ENCODE data around the gene RNF217. TPM values are rescaled to one million over a fixed set of nuclear protein-coding genes. Genes with fewer than 3 reads are reported as not detected.
"Not testable (repeated sequence)": the region's sequence is repeated elsewhere in the genome, so short reads cannot be mapped to it uniquely, and the experiment has no call there.

The RNF217 gene, protein sequence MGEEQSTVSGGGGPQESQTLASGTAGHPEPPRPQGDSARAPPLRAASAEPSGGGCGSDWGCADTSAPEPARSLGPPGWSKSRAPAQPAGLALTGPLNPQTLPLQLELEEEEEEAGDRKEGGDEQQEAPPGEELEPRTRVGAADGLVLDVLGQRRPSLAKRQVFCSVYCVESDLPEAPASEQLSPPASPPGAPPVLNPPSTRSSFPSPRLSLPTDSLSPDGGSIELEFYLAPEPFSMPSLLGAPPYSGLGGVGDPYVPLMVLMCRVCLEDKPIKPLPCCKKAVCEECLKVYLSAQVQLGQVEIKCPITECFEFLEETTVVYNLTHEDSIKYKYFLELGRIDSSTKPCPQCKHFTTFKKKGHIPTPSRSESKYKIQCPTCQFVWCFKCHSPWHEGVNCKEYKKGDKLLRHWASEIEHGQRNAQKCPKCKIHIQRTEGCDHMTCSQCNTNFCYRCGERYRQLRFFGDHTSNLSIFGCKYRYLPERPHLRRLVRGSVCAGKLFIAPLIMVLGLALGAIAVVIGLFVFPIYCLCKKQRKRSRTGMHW
- polyA plus RNA-seq (2012; ENCODE audit: missing spikeins): not detected

DNA sequence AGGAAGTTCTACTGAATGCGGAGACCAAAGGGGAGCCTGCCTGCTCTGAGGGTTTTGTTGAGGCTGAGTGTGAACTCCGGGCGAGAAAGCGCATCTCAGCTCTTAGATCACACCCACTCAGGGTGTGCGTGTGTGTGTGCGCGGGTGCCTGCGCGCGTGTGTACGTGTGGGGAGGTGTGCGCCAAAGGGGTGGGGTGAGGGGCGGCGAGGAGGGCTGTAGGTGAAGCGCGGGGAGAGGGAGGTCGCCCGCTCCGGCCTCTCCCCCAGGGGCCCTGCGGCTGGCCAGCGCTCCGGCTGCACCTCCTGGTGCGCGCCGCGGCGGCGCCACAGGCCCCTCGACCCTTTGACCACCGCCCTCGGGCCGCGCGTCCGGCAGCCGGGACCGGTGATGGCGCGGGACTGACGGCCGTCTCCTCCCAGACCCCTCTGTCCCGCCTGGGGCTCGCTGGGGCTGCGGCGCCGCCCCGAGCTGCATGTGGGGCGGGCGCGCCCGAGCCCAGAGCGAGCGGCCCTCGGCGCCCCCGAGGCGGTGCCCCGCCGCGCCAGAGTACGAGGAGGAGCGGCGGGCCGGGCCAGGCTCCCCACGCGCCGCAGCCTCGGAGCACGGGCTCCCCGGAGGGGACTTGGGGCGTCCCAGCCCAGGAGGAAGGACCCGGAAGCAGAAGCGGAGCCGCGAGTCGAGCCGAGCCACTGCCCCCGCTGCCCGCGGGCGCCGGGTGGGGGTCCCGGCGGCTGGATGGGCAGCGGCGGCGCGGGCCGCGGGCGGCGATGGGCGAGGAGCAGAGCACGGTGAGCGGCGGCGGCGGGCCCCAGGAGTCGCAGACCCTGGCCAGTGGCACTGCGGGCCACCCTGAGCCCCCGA lies at the start of gene RNF217:
Gene RNF217, plus strand, starts transcription at position 661 of the 862 bp plus-strand sequence. Its CDS starts 108 bp downstream, at position 769.
- DNase-seq (ENCODE audit: insufficient read length) (peak; percentile 4), FAIRE-seq (no peak)
- no peak for TF ChIP-seq POLR2A (IDR thresholded peaks at IDR 0.05; ENCODE audit: low read depth, low read length)
- no peak for TF ChIP-seq TAF1 (IDR thresholded peaks at IDR 0.05; ENCODE audit: borderline replicate concordance, low read depth, low read length)
- no peak for TF ChIP-seq POLR2AphosphoS5 (IDR thresholded peaks at IDR 0.05; ENCODE audit: low read depth, low read length)

DNA sequence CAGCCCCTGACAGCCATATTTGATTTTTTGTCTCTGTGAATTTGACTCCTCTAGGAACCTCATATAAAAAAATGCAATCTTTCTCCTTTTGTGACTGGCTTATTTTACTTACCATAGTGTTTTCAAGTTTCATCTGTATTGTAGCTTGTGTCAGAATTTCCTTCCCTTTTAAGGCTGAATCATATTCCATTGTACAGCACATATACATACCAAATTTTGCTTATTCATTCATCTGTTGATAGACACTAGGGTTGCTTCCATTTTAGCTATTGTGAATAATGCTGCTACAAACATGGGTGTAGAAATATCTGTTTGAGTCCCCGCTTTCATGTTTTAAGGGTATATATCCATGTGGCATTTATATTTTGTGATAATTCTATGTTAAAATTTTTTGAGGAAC lies 49.2 kb upstream of the RNF217 start:
- FAIRE-seq (no peak), DNase-seq (ENCODE audit: insufficient read length) (no peak)
- TF ChIP-seq POLR2A (IDR thresholded peaks at IDR 0.05; ENCODE audit: low read depth, low read length) (no peak), POLR2AphosphoS5 (IDR thresholded peaks at IDR 0.05; ENCODE audit: low read depth, low read length) (no peak), TAF1 (IDR thresholded peaks at IDR 0.05; ENCODE audit: borderline replicate concordance, low read depth, low read length) (no peak)

DNA sequence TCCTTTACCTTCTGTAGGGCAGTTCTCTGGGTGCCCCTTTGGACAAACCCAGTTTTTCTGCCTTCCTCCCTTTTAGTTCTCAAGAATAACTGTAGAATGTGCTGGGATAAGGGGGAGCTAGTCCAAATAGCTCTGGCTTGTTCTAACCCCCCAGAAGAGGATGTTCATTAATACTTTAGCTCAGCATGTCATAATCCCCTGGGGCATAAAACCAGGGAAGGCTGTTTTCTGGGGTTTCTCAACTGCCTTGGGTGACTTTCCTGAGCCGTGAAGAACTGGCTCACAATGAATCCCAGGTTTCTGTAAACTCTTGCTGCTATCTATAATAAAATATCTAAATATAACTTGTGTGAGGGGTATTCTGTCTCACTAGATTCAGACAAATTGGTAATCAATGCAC lies 44.5 kb upstream of the RNF217 start:
- TF ChIP-seq POLR2A (IDR thresholded peaks at IDR 0.05; ENCODE audit: low read depth, low read length): no peak
- TF ChIP-seq TAF1 (IDR thresholded peaks at IDR 0.05; ENCODE audit: borderline replicate concordance, low read depth, low read length): no peak
- TF ChIP-seq POLR2AphosphoS5 (IDR thresholded peaks at IDR 0.05; ENCODE audit: low read depth, low read length): no peak
- FAIRE-seq (no peak), DNase-seq (ENCODE audit: insufficient read length) (no peak)

DNA sequence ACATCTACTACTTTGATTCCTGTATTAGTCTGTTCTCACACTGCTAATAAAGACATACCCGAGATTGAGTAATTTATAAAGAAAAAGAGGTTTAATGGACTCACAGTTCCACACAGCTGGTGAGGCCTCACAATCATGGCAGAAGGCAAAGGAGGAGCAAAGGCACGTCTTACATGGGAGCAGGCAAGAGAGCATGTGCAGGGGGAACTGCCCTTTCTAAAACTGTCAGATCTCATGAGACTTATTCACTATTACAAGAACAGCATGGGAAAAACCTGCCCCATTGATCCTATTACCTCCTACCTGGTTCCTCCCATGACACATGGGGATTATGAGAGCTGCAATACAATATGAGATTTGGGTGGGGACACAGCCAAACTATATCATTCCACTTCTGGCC lies 42.5 kb upstream of the RNF217 start:
- FAIRE-seq: not testable (repeated sequence)

DNA sequence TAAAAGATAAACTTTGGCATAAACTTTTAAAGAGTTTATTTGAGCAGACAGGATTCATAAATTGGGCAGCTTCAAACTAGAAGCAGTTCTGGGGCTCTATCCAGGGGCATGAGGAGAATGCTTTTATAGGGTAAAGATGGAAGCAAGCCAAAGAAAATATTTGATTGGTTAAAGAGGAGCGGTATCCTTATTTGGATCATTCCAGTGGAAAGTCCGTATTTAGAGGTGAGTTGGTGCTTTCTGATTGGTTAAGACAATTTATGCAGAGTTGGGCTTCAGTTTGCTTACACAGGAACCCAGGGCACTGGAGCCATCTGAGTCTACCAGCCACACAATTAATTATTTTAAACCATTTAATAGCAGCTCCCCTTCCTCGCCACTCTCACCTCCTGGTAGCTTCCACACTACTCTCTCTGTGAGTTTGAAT lies 37.9 kb upstream of the RNF217 start:
- TF ChIP-seq POLR2A (IDR thresholded peaks at IDR 0.05; ENCODE audit: low read depth, low read length) (no peak), POLR2AphosphoS5 (IDR thresholded peaks at IDR 0.05; ENCODE audit: low read depth, low read length) (no peak), TAF1 (IDR thresholded peaks at IDR 0.05; ENCODE audit: borderline replicate concordance, low read depth, low read length) (no peak)
- no peak for FAIRE-seq
- DNase-seq (ENCODE audit: insufficient read length): no peak

More for the DNA sequence above, 42.5 kb upstream of the RNF217 start:
- DNase-seq (ENCODE audit: insufficient read length): not testable (repeated sequence)

DNA sequence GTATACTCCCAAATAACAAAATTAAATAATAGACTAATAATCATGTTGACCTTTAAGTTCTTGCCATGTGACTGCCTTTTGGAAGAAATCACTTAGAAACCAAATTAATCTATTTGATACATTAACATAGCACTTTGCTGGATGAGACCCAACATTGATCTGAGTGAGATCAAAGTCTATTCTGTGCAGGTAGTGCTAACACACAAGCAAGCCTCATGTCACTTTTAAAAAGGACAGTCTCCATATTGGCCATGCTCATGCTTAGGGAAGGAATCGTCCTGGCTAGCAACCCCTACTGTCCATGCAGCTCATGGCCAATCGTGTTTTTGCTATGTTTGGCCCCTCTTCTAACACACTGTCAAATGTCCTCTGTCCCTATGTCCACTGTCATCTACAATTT lies 35.8 kb upstream of the RNF217 start:
- no peak for DNase-seq (ENCODE audit: insufficient read length)
- no peak for FAIRE-seq
- TF ChIP-seq POLR2AphosphoS5 (IDR thresholded peaks at IDR 0.05; ENCODE audit: low read depth, low read length): no peak
- no peak for TF ChIP-seq POLR2A (IDR thresholded peaks at IDR 0.05; ENCODE audit: low read depth, low read length)
- TF ChIP-seq TAF1 (IDR thresholded peaks at IDR 0.05; ENCODE audit: borderline replicate concordance, low read depth, low read length): no peak

DNA sequence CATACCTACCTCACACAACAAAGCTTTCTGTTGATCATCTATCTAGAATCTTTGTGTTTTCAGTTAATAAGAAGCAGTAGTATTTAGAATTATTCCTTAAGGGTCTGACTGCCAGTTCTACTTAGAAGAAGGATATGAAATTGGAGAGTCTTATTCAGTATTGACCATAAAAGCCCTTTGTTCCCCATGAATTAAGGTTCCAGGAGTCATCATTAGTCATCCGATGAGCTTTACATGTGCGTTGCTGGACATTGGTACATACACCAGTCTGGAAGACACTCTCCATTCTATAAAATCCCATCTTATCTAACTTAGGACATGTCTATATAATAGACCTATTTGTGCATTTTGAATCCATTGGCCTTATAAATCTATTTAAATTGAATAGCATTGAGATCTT lies 34.4 kb upstream of the RNF217 start:
- TF ChIP-seq POLR2A (IDR thresholded peaks at IDR 0.05; ENCODE audit: low read depth, low read length) (no peak), TAF1 (IDR thresholded peaks at IDR 0.05; ENCODE audit: borderline replicate concordance, low read depth, low read length) (no peak)
- DNase-seq (ENCODE audit: insufficient read length): no peak
- no peak for FAIRE-seq

DNA sequence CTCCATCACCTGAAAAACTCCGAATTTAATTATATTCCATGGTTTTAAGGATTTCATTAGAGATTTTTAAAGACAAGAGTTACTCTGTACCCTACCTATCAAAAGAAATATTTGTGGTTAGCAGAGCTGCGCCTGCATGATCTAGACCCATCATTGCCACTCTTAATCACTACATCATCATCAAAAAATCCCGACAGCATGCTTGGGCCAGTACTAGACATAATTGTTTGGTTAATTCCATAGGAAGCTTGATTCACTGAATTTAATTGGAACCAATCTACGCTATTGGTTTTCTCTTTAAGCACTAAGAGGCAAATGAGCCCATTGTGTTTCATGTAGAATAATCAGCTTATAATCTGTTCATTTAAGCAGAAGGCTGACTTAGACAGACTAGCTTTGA lies 33.4 kb upstream of the RNF217 start:
- FAIRE-seq (no peak), DNase-seq (ENCODE audit: insufficient read length) (no peak)
- TF ChIP-seq TAF1 (IDR thresholded peaks at IDR 0.05; ENCODE audit: borderline replicate concordance, low read depth, low read length) (no peak), POLR2AphosphoS5 (IDR thresholded peaks at IDR 0.05; ENCODE audit: low read depth, low read length) (no peak), POLR2A (IDR thresholded peaks at IDR 0.05; ENCODE audit: low read depth, low read length) (no peak)

DNA sequence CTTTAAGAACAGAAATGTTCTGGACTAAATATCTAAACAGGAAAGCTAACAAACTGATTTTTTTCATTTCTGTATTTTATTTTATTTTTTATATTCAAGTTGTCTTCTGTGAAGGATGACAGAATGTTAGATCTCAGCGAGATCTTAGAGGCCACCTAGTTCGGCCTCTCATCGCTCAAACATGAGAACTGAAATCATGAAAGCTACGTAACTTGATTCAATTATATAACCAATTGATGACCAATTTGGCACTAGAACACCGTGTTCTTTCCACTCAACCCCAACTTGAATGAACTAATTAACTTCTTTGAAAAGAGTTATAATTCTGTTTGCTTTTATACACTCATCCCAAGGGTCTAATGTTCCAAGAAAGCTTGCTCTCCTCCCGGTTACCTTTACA lies 24.6 kb upstream of the RNF217 start:
- TF ChIP-seq POLR2AphosphoS5 (IDR thresholded peaks at IDR 0.05; ENCODE audit: low read depth, low read length) (no peak), POLR2A (IDR thresholded peaks at IDR 0.05; ENCODE audit: low read depth, low read length) (no peak), TAF1 (IDR thresholded peaks at IDR 0.05; ENCODE audit: borderline replicate concordance, low read depth, low read length) (no peak)
- FAIRE-seq: no peak
- no peak for DNase-seq (ENCODE audit: insufficient read length)

DNA sequence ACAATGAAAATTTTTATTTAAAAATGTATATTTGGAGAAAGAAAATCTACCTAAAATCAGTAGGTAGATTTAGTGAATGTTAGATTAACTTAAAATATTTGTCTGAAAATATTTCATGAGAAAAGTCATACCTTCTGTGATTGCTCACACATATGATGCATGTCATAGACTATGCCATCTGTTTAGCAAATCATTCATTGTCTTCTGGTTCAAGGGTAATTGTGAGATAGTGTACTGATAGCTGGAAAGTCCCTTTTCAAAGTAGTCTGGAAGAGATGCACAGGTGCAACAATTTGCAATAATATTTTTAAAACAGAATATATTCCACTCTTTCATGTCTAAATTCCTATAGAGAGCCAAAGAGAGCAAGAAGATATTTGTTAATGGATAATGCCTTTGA lies 21.0 kb upstream of the RNF217 start:
- DNase-seq (ENCODE audit: insufficient read length) (no peak), FAIRE-seq (no peak)
- TF ChIP-seq POLR2A (IDR thresholded peaks at IDR 0.05; ENCODE audit: low read depth, low read length) (no peak), TAF1 (IDR thresholded peaks at IDR 0.05; ENCODE audit: borderline replicate concordance, low read depth, low read length) (no peak), POLR2AphosphoS5 (IDR thresholded peaks at IDR 0.05; ENCODE audit: low read depth, low read length) (no peak)

DNA sequence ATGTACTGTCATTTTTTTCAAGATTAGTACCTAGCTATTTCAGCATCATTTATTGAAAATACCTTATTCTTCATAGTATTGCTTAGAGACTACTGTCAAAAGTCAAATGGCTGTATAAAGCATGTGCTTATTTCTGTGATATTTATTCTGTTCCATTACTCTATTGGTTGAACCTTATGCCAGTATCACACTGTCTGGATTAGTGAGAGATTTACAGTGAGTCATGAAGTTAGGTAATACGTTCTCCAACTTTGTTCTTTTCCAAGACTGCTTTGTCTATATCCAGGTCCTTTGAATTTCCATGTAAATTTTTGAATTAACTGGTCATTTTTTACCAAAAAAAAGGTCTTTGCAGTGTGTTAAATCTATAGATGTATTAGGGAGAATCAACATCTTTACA lies 18.6 kb upstream of the RNF217 start:
- no peak for FAIRE-seq
- no peak for DNase-seq (ENCODE audit: insufficient read length)

More for the DNA sequence above, 18.6 kb upstream of the RNF217 start:
- TF ChIP-seq TAF1 (IDR thresholded peaks at IDR 0.05; ENCODE audit: borderline replicate concordance, low read depth, low read length) (no peak), POLR2AphosphoS5 (IDR thresholded peaks at IDR 0.05; ENCODE audit: low read depth, low read length) (no peak), POLR2A (IDR thresholded peaks at IDR 0.05; ENCODE audit: low read depth, low read length) (no peak)

Measured in GM12892 (cell line).